ENCODE results near the gene DCC. TPM values are rescaled to one million over a fixed set of nuclear protein-coding genes. Genes with fewer than 3 reads are reported as not detected.

The DCC gene
- total RNA-seq, 4 donors from 2014 or later: 0.13 TPM; not detected in 3

DNA sequence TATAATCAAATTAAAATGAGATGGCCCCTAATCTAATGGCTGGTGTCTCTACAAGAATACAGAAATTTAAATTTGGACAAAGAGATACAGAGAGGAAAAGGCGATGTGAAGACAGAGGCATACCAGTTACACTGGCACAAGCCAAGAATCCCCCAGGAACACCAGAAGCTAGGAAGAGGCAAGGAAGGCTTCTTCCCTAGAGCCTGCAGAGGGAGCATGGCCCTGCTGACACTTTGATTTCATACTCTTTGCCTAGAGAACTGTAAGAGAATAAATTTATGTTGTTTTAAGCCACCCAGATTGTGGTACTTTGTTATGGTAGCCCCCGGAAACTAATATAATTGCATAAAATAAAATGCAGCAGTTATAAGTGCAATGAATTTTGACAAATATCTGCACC lies 1213.0 kb downstream of the DCC start:
- TF ChIP-seq, protein P1, sequence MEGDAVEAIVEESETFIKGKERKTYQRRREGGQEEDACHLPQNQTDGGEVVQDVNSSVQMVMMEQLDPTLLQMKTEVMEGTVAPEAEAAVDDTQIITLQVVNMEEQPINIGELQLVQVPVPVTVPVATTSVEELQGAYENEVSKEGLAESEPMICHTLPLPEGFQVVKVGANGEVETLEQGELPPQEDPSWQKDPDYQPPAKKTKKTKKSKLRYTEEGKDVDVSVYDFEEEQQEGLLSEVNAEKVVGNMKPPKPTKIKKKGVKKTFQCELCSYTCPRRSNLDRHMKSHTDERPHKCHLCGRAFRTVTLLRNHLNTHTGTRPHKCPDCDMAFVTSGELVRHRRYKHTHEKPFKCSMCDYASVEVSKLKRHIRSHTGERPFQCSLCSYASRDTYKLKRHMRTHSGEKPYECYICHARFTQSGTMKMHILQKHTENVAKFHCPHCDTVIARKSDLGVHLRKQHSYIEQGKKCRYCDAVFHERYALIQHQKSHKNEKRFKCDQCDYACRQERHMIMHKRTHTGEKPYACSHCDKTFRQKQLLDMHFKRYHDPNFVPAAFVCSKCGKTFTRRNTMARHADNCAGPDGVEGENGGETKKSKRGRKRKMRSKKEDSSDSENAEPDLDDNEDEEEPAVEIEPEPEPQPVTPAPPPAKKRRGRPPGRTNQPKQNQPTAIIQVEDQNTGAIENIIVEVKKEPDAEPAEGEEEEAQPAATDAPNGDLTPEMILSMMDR (IDR thresholded peaks at IDR 0.05): no peak
- no peak for TF ChIP-seq POLR2A (IDR thresholded peaks at IDR 0.05)
- intact Hi-C loops (cut with DNase I; ENCODE audit: low total_unique reads): no loop called here
- no peak for DNase-seq (ENCODE audit: low spot score in 2 of 2)
- WGBS, 2 donors: 92 to 95% methylated on average over 2 of the region's 2 CpGs
- no peak overlapping the region for H3K4me3 ChIP-seq (ENCODE audit: low read depth, poor library complexity, severe bottlenecking)

DNA sequence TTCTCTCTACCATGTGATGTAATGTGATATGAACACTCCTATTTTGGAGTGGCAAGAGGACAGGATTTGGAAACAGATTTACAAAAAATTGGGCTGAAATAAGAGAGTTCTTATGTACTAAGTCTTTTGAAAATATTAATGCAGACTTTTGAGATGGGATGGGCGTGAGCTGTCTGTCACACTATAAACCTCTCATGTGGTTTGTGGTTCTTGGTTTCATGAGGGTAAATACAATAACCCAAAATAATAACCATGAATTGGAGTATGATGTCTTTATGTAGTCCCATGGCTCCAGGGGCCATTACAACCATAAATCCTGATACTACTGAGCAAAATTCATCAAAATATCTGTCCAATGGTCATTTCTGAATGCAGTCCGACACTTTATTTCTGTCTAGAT lies 1216.5 kb downstream of the DCC start:
- TF ChIP-seq, protein P1 (IDR thresholded peaks at IDR 0.05): no peak
- TF ChIP-seq POLR2A (IDR thresholded peaks at IDR 0.05): no peak
- no peak for DNase-seq (ENCODE audit: low spot score in 2 of 2)
- intact Hi-C loops (cut with DNase I; ENCODE audit: low total_unique reads): no loop called here
- 78 to 86% methylated on average over 2 of the region's 2 CpGs for WGBS, 2 donors
- H3K4me3 ChIP-seq (ENCODE audit: low read depth, poor library complexity, severe bottlenecking): no peak overlapping the region

DNA sequence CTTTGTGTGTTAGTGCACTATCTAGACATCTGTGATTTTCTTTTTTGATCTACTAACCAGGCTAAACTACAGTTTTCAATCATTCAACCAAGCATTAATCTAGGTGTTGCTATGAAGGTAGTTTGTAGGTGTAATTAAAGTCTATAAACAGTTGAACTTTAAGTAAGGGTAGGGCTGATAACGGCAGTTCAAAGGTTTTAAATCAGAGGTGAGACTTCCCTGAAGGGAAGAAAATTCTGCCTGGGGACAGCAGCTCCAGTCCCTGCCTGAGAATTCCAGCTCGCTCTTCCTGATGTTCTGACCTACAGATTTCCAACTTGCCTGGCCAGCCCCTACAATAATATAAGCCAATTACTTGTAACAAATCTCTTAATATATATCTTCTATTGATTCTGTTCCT lies 1220.5 kb downstream of the DCC start:
- TF ChIP-seq POLR2A (IDR thresholded peaks at IDR 0.05): no peak
- TF ChIP-seq, protein P1 (IDR thresholded peaks at IDR 0.05): no peak
- intact Hi-C loops (cut with DNase I; ENCODE audit: low total_unique reads): no loop called here
- WGBS, 2 donors: 70% methylated on average over 2 of the region's 2 CpGs
- no peak for DNase-seq (ENCODE audit: low spot score in 2 of 2)
- no peak overlapping the region for H3K4me3 ChIP-seq (ENCODE audit: low read depth, poor library complexity, severe bottlenecking)

DNA sequence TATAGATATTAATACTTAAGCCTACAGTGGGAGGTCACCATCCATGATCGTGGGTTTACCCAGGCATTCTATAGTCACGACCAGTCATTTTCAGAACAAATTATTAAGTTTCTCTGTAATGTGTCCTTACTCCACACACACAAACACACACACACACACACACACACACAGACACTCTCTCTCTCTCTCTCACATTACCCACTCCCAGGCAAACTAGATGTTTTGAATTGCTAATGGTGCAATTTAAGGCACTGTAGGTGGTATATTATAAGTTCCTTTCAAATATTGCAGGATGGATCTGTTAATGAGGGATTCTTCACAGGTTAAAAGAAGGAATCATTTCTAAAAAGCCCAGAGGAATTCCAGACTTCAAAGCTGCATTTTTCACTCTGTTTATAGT lies 1226.6 kb downstream of the DCC start:
- H3K4me3 ChIP-seq (ENCODE audit: low read depth, poor library complexity, severe bottlenecking): no peak overlapping the region
- DNase-seq (ENCODE audit: low spot score in 2 of 2): no peak
- no peak for TF ChIP-seq POLR2A (IDR thresholded peaks at IDR 0.05)
- TF ChIP-seq, protein P1 (IDR thresholded peaks at IDR 0.05): no peak
- WGBS, 2 donors: 94 to 95% methylated on average over 2 of the region's 2 CpGs
- intact Hi-C loops (cut with DNase I; ENCODE audit: low total_unique reads): no loop called here

DNA sequence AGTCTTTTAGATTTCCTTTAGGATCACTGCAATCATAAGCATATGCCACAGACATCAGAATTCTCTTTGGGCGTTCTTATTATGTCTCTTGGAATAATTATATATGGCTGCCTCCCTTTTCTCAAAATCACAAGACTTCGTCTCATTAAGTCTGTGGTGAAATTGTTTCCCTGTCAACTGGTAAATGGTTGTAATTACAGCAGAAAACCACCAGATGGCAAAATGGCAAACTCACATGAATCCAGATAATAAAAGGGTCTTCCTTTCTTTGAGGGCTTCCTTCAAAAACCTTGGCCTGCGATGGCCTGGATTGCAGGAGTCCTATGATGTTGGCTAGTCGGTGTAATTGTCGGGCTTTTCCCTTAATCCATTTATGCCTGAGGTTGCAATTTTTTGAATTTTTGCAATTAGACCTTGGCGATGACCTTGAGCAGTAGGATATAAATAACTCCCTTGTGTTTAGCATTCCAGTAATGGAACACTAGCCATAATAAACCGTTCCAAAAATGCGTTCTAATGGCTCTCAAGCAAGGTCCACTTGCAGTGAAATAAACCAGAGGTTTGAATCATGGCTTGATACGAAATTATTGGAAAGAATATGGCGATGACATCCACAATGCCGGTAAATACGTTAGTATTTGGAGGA lies 1228.1 kb downstream of the DCC start:
- H3K4me3 ChIP-seq (ENCODE audit: low read depth, poor library complexity, severe bottlenecking): no peak overlapping the region
- no peak for TF ChIP-seq POLR2A (IDR thresholded peaks at IDR 0.05)
- TF ChIP-seq, protein P1 (IDR thresholded peaks at IDR 0.05): no peak
- DNase-seq (ENCODE audit: low spot score in 2 of 2): no peak
- intact Hi-C loops (cut with DNase I; ENCODE audit: low total_unique reads): no loop called here
- WGBS, 2 donors: 53 to 58% methylated on average over 12 of the region's 12 CpGs

Small RNAs within 50 kb of the gene (microRNA-seq; reads per million reads assigned to microRNA genes)
- 0 reads per million in 2 donors for gene MIR4528 (ENCODE audit: borderline number of aligned reads in 1 of 2, borderline replicate concordance in 2 of 2)
